Esophagus squamous epithelium (tissue), 4 donors: ENCODE data around the gene PDLIM7.

Experiments
- CTCF ChIP-seq, 6 experiments: fragments of 450-650 bp in 4 of 6; fragments of 200-600 bp in 2 of 6; sonication (generic) in 2 of 6; IDR thresholded peaks; one replicate each; pipeline ENCODE4 v1.5.1; 2016 to 2019; ENCODE audit warnings: antibody characterized with exemption in 6 of 6, mild to moderate bottlenecking in 4 of 6, moderate library complexity in 4 of 6
- POLR2A ChIP-seq, 4 donors: fragments of 450-650 bp; IDR thresholded peaks; one replicate each; pipeline ENCODE4 v1.6.1; 2017; ENCODE audit warnings: antibody characterized with exemption in 4 of 4, mild to moderate bottlenecking in 4 of 4, moderate library complexity in 3 of 4

GRCh38 chr5:177440211-177440989 is 57.0 kb downstream of the PDLIM7 start:
- TF ChIP-seq CTCF (IDR thresholded peaks at IDR 0.05) (no peak), POLR2A (IDR thresholded peaks at IDR 0.05) (no peak)
